CD1c-positive myeloid dendritic cell (primary cell): ENCODE results near the gene NUDCD2.
"Not testable (repeated sequence)": the region's sequence is repeated elsewhere in the genome, so short reads cannot be mapped to it uniquely, and the experiment has no call there.

ENCODE experiments used
- DNase-seq: peaks from one replicate; pipeline ENCODE4 v3.0.0-alpha.2; 2016; ENCODE audit errors: extremely low spot score

The NUDCD2 gene

GRCh38 chr5:163426128-163426527, 33.8 kb downstream of the NUDCD2 start:
- DNase-seq, result peak; percentile 46

- DNase-seq, result no peak
Measured at GRCh38 chr5:163424836-163425235, 35.1 kb downstream of the NUDCD2 start.

- DNase-seq, result not testable (repeated sequence)
Measured at GRCh38 chr5:163415673-163416072, 44.2 kb downstream of the NUDCD2 start.

- no peak for DNase-seq
Measured at GRCh38 chr5:163410505-163410904, 49.4 kb downstream of the NUDCD2 start.

GRCh38 chr5:163409384-163409783, 50.5 kb downstream of the NUDCD2 start:
- no peak for DNase-seq

- peak; percentile 82 for DNase-seq
Measured at GRCh38 chr5:163408311-163408923, 51.5 kb downstream of the NUDCD2 start.

GRCh38 chr5:163407034-163407655, 52.8 kb downstream of the NUDCD2 start:
- DNase-seq, result peak; percentile 52

GRCh38 chr5:163404364-163405173, 55.3 kb downstream of the NUDCD2 start:
- DNase-seq, result no peak

- no peak for DNase-seq
Measured at GRCh38 chr5:163402007-163402406, 57.9 kb downstream of the NUDCD2 start.

GRCh38 chr5:163401271-163401670, 58.6 kb downstream of the NUDCD2 start:
- no peak for DNase-seq

- DNase-seq, result no peak
Measured at GRCh38 chr5:163399923-163400322, 60.0 kb downstream of the NUDCD2 start.

- no peak for DNase-seq
Measured at GRCh38 chr5:163397354-163397753, 62.5 kb downstream of the NUDCD2 start.

GRCh38 chr5:163396818-163397340, 63.0 kb downstream of the NUDCD2 start:
- peak; percentile 53 for DNase-seq
